Psoas muscle (tissue), 8 donors: ENCODE results near the gene POLR2J. TPM values are rescaled to one million over a fixed set of nuclear protein-coding genes. Genes with fewer than 3 reads are reported as not detected.

Source experiments
- ATAC-seq, 4 donors: fragments of 200-7000 bp; cut with Tn5 transposase; one replicate each; pipeline ENCODE4 v1.9.1; 2020; ENCODE audit warnings: moderate library complexity in 3 of 4, mild to moderate bottlenecking in 2 of 4
- DNase-seq, 2 donors: peaks; one replicate each; pipeline ENCODE4 v3.0.0-alpha.2; 2020
- H3K27ac ChIP-seq: fragments of 200-600 bp; one replicate; pipeline ENCODE4 v1.8.0; 2022
- H3K27me3 ChIP-seq, 3 donors: fragments of 200-600 bp in 1 of 3; one replicate each; pipeline versions ENCODE4 v1.6.1 to v1.8.0; 2013 to 2022; ENCODE audit warnings: low read length in 2 of 3, mild to moderate bottlenecking in 2 of 3, moderate library complexity in 1 of 3; ENCODE audit not compliant: insufficient read depth in 3 of 3
- H3K36me3 ChIP-seq, 2 donors: fragments of 200-600 bp in 1 of 2; one replicate each; pipeline versions ENCODE4 v1.6.1 to v1.8.0; 2013 to 2022; ENCODE audit warnings: low read depth in 1 of 2, mild to moderate bottlenecking in 1 of 2, moderate library complexity in 1 of 2; ENCODE audit not compliant: insufficient read depth in 1 of 2
- H3K4me1 ChIP-seq: fragments of 200-600 bp; one replicate; pipeline ENCODE4 v1.8.0; 2022
- H3K4me3 ChIP-seq: fragments of 200-600 bp; one replicate; pipeline ENCODE4 v1.8.0; 2022; ENCODE audit warnings: mild to moderate bottlenecking
- H3K9me3 ChIP-seq: fragments of 200-600 bp; one replicate; pipeline ENCODE4 v1.8.0; 2022
- WGBS, 3 donors: extraction: QIAGEN DNeasy Blood & Tissue Kit; methylation state at CpG; one replicate each; pipeline versions ENCODE4 v1.1.6 to v1.1.7; 2013; 5-methylcytosine and 5-hydroxymethylcytosine counted together
- intact Hi-C, 2 donors: fragments of 100-400 bp; cut with DNase I; formaldehyde crosslinking; loops; one replicate each; pipeline versions ENCODE4 v1.11.0 to v1.14.2; 2022
- polyA plus RNA-seq, 3 donors: library from polyadenylated mRNA; stranded (reverse); fragments of 200-250 nt; gene quantifications; one replicate each; pipeline ENCODE4 v1.2.3, GENCODE V29; 2013
- total RNA-seq, 4 donors: library from RNA; stranded (reverse); fragmentation: NEBNext Ultra II Directional in 2 of 4; extraction: Animal tissue kit (Norgen Biotek cat#: 25700) in 2 of 4; gene quantifications; one replicate each; pipeline versions ENCODE4 v1.2.1 to v1.2.4, GENCODE V29; 2021 to 2023
- TF ChIP-seq, protein P1 (sequence below): fragments of 200-600 bp; IDR thresholded peaks from one replicate; pipeline ENCODE4 v1.8.0; 2022; ENCODE audit warnings: antibody characterized with exemption
- donor health status: healthy with polysubstance abuse.
- donor health status: DM: no; HTN: no; CAD: no; lungs with moderate emphysema.
- donor health status: Bipolar disorder and iron deficiency.
- donor health status: healthy.
- donor health status: DM: yes; HTN: yes; CAD: no.
- donor health status: DM: no; HTN: no; CAD: no.
- donor health status: DM: no; HTN: no; CAD: no.
- donor health status: DM: yes; HTN: yes; CAD: no.

Gene POLR2J
- total and polyA plus RNA-seq, 7 donors, result 55.9 to 229 (median 101) TPM

DNA sequence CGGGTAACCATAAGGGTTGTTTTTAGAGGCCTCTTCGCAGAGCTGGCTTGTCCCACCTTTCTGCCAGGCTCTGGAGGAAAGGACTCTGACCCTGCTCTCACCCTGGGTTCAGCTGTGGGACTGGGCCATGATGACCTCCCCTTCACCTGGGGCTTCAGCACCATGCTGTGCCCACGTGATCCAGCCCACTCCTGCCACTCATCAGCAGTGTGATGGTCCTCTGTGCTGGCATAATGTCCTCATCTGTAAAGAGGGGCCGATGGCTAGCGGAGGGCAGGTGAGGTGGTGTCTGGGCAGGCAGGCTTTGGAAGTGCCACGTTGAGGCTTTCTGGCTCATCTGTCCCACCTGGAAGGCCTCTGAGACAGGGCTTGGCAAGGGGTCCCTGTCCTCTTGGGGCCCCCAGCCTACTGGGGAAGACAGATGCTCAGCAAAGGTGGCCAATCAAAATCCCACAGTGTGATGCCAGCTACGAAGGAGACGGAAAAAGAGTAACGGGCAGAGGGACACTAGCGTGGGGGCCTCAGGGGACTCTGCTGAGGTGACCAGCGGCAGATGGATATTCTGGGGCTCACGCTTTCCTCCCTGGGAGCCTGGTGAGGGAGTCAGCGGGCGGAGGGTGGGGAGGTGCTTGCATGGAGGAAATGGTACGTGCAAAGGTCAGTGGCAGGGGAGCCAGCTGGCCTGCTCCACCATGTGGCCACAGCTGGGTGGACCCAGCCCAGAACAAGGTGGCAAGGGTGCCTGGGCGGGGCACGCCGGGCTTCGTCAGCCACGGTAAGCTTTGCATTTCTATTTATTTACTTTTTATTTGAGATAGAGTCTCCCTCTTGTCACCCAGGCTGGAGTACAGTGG lies 8.5 kb downstream of the POLR2J start:
- H3K4me3 ChIP-seq, result no peak overlapping the region
- ATAC-seq (peak in 3 of 4 donors; percentile 27 to 60 (median 32)), DNase-seq (peak; percentile 19 to 53)
- H3K36me3 ChIP-seq, result peaks cover 6 to 30% of the 10 kb centered on the region in 2 donors
- no peaks in the 10 kb centered on the region for H3K9me3 ChIP-seq
- H3K27ac ChIP-seq, result no peak overlapping the region
- H3K4me1 ChIP-seq, result peaks cover 9% of the 10 kb centered on the region
- intact Hi-C loops, result no loop called here
- no peaks in the 10 kb centered on the region for H3K27me3 ChIP-seq
- 60 to 77% (median 62%) methylated on average over 20 of the region's 20 CpGs for WGBS, 3 donors
- TF ChIP-seq, protein P1, sequence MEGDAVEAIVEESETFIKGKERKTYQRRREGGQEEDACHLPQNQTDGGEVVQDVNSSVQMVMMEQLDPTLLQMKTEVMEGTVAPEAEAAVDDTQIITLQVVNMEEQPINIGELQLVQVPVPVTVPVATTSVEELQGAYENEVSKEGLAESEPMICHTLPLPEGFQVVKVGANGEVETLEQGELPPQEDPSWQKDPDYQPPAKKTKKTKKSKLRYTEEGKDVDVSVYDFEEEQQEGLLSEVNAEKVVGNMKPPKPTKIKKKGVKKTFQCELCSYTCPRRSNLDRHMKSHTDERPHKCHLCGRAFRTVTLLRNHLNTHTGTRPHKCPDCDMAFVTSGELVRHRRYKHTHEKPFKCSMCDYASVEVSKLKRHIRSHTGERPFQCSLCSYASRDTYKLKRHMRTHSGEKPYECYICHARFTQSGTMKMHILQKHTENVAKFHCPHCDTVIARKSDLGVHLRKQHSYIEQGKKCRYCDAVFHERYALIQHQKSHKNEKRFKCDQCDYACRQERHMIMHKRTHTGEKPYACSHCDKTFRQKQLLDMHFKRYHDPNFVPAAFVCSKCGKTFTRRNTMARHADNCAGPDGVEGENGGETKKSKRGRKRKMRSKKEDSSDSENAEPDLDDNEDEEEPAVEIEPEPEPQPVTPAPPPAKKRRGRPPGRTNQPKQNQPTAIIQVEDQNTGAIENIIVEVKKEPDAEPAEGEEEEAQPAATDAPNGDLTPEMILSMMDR, result no peak

DNA sequence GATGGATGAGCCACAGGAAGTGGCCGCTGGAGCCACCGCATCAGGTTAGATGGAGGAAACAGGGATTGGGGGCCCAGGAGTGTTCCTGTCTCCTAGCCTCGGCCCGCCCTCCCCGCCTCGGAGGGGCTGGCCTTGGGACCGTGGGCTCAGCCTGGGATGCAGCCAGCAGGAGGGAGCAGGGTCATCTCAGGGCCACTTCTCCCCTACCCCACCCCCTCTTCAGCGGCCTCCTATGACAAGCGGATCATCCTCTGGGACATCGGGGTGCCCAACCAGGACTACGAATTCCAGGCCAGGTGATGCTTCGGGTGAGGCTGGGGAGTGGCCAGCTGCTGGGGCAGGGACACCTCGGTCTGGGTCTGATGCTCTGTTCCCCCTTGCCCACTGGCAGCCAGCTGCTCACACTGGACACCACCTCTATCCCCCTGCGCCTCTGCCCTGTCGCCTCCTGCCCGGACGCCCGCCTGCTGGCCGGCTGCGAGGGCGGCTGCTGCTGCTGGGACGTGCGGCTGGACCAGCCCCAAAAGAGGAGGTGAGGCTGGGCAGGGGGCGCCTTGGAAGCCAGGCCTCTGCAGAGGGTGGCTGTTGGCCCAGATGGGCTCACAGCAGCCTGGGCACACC lies 9.3 kb downstream of the POLR2J start:
- peaks cover 9% of the 10 kb centered on the region for H3K4me1 ChIP-seq
- 83 to 95% (median 83%) methylated on average over 19 to 24 of the region's 24 CpGs for WGBS, 3 donors
- DNase-seq, result peak in 1 of 2 donors; percentile 48
- H3K27ac ChIP-seq, result no peak overlapping the region
- peaks cover 6 to 30% of the 10 kb centered on the region in 2 donors for H3K36me3 ChIP-seq
- ATAC-seq, result no peak
- no peaks in the 10 kb centered on the region for H3K27me3 ChIP-seq
- intact Hi-C loops, result no loop called here
- no peak overlapping the region for H3K4me3 ChIP-seq
- no peaks in the 10 kb centered on the region for H3K9me3 ChIP-seq
- TF ChIP-seq, protein P1, result no peak

- Histone ChIP-seq H3K27me3 (no peaks in the 10 kb centered on the region), H3K9me3 (no peaks in the 10 kb centered on the region), H3K4me3 (no peak overlapping the region), H3K36me3 (peaks cover 5 to 29% of the 10 kb centered on the region in 2 donors), H3K27ac (no peak overlapping the region), H3K4me1 (peaks cover 13% of the 10 kb centered on the region)
- TF ChIP-seq, protein P1, result no peak
- intact Hi-C loops, result no loop called here
- no peak for ATAC-seq
- WGBS, 3 donors, result 85 to 89% (median 87%) methylated on average over 40 of the region's 40 CpGs
- DNase-seq, result peak; percentile 25 to 60
Observed at GRCh38 chr7:102468478-102469350, 10.0 kb downstream of the POLR2J start.

DNA sequence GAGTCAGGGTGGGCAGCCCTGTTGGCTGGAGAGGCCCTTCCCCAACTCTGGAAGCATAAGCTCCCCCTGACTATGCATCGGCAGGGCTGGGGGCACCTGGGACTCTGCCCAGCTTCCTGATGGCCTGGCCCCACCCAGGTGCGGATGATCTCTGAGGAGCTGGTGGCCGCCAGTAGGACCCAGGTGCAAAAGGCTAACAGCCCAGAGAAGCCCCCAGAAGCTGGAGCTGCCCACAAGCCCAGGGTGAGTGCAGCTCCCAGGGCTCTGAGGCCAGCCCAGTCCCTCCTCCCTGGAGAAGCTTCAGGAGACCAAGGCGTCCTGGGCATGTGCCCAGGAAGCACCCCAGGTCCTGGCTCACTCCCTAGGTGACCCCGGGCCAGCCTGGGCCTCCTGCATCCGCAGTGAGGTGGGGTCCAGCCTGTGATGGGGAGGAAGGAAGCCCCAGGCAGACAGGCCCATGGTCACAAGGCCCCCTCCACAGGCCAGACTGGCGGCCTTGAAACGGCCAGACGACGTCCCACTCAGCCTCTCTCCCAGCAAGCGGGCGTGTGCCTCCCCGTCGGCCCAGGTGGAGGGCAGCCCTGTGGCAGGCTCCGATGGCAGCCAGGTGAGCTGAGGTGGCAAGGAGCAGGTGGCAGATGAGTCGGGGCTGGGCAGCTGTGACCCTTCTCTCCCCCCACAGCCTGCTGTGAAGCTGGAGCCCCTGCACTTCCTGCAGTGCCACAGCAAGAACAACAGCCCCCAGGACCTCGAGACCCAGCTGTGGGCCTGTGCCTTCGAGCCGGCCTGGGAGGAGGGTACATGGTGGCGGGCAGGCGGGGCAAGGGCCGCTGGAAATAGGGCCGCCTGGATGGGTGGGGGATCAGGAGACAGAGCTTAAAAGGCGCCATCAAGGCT lies 10.9 kb downstream of the POLR2J start:
- no peak for ATAC-seq
- TF ChIP-seq, protein P1, result no peak
- intact Hi-C loops, result no loop called here
- no peak overlapping the region for H3K27ac ChIP-seq
- no peaks in the 10 kb centered on the region for H3K9me3 ChIP-seq
- peaks cover 0 to 20% of the 10 kb centered on the region in 2 donors for H3K36me3 ChIP-seq
- peaks cover 15% of the 10 kb centered on the region for H3K4me1 ChIP-seq
- no peaks in the 10 kb centered on the region for H3K27me3 ChIP-seq
- no peak overlapping the region for H3K4me3 ChIP-seq
- 90 to 95% (median 91%) methylated on average over 24 of the region's 24 CpGs for WGBS, 3 donors
- DNase-seq, result peak; percentile 13 to 51
